ENCODE measurements around the gene SERPINI1. TPM values are rescaled to one million over a fixed set of nuclear protein-coding genes. Genes with fewer than 3 reads are reported as not detected.
"Not testable (repeated sequence)": the region's sequence is repeated elsewhere in the genome, so short reads cannot be mapped to it uniquely, and the experiment has no call there.

The SERPINI1 gene
- total RNA-seq, 2 donors from 2014 or later: 2.0 to 3.8 TPM

DNA sequence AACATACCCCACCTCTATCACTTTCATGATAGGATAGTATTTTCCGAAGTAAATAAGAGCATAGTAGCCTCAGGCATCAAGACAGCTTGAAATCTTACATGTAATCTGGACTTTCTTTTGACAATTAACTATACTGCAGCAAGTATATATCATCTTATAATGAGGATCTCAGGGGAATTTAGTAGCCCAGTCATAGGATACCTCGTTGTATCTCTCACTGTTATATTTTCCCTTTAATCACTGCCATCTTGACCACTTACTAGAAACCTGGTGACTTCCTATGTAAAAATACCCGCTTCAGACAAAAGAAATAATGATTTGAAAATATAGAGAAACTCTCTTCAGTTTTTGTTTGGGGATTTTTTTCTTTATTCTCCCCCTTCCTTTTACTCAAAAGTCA is 88.2 kb downstream of the SERPINI1 start:
- DNase-seq (ENCODE audit: low spot score): no peak
- Histone ChIP-seq H3K27me3 (no peaks in the 10 kb centered on the region), H3K27ac (no peak overlapping the region), H3K4me1 (no peaks in the 10 kb centered on the region), H3K36me3 (no peaks in the 10 kb centered on the region), H3K9me3 (no peaks in the 10 kb centered on the region), H3K4me3 (no peak overlapping the region)
- TF ChIP-seq, protein P1, sequence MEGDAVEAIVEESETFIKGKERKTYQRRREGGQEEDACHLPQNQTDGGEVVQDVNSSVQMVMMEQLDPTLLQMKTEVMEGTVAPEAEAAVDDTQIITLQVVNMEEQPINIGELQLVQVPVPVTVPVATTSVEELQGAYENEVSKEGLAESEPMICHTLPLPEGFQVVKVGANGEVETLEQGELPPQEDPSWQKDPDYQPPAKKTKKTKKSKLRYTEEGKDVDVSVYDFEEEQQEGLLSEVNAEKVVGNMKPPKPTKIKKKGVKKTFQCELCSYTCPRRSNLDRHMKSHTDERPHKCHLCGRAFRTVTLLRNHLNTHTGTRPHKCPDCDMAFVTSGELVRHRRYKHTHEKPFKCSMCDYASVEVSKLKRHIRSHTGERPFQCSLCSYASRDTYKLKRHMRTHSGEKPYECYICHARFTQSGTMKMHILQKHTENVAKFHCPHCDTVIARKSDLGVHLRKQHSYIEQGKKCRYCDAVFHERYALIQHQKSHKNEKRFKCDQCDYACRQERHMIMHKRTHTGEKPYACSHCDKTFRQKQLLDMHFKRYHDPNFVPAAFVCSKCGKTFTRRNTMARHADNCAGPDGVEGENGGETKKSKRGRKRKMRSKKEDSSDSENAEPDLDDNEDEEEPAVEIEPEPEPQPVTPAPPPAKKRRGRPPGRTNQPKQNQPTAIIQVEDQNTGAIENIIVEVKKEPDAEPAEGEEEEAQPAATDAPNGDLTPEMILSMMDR (IDR thresholded peaks at IDR 0.05): no peak

DNA sequence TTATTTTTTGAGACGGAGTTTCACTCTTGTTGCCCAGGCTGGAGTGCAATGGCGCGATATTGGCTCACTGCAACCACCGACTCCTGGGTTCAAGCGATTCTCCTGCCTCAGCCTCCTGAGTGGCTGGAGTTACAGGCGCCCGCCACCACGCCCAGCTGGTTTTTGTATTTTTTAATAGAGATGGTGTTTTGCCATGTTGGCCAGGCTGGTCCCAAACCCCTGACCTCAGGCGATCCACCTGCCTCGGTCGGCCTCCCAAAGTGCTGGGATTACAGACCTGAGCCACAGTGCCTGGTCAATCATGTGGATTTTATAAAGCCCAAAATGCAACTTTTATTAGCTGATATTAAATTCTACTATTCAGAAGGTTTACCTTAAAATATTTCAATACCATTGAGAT is 92.1 kb downstream of the SERPINI1 start:
- H3K27ac ChIP-seq; H3K4me1 ChIP-seq; H3K9me3 ChIP-seq; H3K27me3 ChIP-seq; H3K36me3 ChIP-seq; DNase-seq (ENCODE audit: low spot score); H3K4me3 ChIP-seq: not testable (repeated sequence)

DNA sequence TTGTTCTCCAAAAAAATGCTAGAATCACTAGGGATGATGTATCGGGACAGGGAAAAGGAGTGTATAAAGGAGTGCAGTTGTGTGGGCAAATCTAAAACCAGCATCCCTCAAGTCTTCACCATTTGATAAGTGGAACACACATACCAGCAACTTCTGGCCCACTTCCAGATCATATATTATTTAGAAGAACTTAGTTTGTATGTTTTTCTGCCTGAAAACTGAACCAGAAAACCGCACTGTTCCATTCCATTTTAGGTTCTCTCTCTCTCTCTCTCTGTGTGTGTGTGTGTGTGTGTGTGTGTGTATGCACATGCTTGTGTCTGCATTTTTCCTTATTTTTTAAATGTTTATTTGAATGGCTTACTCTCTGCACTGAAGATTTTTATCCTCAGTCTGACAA is 93.5 kb downstream of the SERPINI1 start:
- H3K9me3 ChIP-seq: no peaks in the 10 kb centered on the region
- H3K4me3 ChIP-seq: no peak overlapping the region
- no peak overlapping the region for H3K27ac ChIP-seq
- H3K4me1 ChIP-seq: no peaks in the 10 kb centered on the region
- H3K36me3 ChIP-seq: no peaks in the 10 kb centered on the region
- no peak for DNase-seq (ENCODE audit: low spot score)
- no peaks in the 10 kb centered on the region for H3K27me3 ChIP-seq
- TF ChIP-seq, protein P1 (IDR thresholded peaks at IDR 0.05): no peak

DNA sequence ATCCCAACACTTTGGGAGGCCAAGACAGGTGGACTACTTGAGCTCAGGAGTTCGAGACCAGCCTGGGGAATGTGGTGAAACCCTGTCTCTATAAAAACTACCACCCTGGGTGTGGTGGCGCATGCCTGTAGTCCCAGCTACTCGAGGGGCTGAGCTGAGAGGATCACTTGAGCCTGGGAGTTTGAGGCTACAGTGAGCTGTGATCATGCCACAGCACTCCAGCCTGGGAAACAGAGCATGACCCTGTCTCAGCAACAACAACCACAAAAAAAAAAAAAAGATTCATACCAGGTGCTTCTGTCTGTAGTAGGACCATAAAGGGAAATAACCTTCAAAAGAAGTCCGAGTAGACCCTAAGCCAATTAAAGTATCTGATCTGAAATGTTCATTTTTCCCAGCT is 94.5 kb downstream of the SERPINI1 start:
- TF ChIP-seq, protein P1 (IDR thresholded peaks at IDR 0.05): no peak
- Histone ChIP-seq H3K4me1 (no peaks in the 10 kb centered on the region), H3K36me3 (no peaks in the 10 kb centered on the region)

DNA sequence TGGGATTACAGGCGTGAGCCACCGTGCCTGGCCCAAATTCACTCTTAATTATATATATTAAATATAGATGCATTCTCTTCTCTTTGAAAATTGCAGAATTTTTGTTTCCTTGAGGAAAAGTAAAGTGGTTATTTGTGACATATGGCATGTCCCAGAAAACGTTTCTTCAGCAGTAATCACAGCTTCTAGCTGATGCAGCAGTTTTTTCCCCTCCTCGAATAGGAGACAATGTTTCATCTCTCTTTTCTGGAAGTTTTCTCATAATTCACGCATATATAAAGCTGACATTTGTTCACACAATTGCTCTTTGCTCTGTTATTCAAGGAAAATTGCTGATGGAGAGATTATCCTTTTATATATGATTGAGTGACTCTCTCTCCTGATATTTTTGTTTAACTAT is 99.8 kb downstream of the SERPINI1 start:
- H3K27ac ChIP-seq: no peak overlapping the region
- H3K27me3 ChIP-seq: no peaks in the 10 kb centered on the region
- H3K36me3 ChIP-seq: no peaks in the 10 kb centered on the region
- no peaks in the 10 kb centered on the region for H3K4me1 ChIP-seq
- H3K4me3 ChIP-seq: no peak overlapping the region
- no peak for DNase-seq (ENCODE audit: low spot score)
- H3K9me3 ChIP-seq: no peaks in the 10 kb centered on the region
- TF ChIP-seq, protein P1 (IDR thresholded peaks at IDR 0.05): no peak

More for the DNA sequence above, 94.5 kb downstream of the SERPINI1 start:
- no peak overlapping the region for H3K27ac ChIP-seq
- no peaks in the 10 kb centered on the region for H3K9me3 ChIP-seq
- H3K4me3 ChIP-seq: no peak overlapping the region
- no peak for DNase-seq (ENCODE audit: low spot score)
- H3K27me3 ChIP-seq: no peaks in the 10 kb centered on the region

DNA sequence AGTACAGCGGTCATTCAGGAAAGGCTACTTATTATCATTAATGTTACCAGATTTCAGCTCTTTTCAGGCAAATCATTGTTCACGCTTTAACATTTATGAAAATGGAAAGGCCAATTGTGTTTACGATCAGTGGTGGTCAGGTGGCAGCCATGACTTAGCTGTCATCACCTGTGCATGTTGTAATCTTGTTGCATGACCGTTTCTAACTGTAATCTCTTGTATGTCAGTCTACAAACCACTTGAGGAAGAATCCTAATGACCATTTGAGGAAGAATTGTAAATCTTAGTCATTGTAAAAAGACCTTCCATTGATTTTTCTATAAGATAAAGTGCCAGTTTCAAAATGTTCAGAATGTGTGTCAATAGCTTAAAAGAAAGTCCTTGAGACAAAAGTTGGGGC is 100.4 kb downstream of the SERPINI1 start:
- TF ChIP-seq, protein P1 (IDR thresholded peaks at IDR 0.05): no peak
- Histone ChIP-seq H3K4me1 (no peaks in the 10 kb centered on the region), H3K9me3 (no peaks in the 10 kb centered on the region), H3K27ac (no peak overlapping the region), H3K36me3 (no peaks in the 10 kb centered on the region), H3K27me3 (no peaks in the 10 kb centered on the region), H3K4me3 (no peak overlapping the region)
- DNase-seq (ENCODE audit: low spot score): no peak

All from right atrium auricular region (tissue), 2 donors.